ENCODE measurements around the gene C1orf210.

C1orf210 gene

GRCh38 chr1:43318831-43319230 is 33.5 kb upstream of the C1orf210 start:
- POLR2A ChIA-PET (ENCODE audit: low non-redundant PET): no interaction called here

GRCh38 chr1:43317817-43318471 is 32.6 kb upstream of the C1orf210 start:
- TF ChIP-seq, protein P1, sequence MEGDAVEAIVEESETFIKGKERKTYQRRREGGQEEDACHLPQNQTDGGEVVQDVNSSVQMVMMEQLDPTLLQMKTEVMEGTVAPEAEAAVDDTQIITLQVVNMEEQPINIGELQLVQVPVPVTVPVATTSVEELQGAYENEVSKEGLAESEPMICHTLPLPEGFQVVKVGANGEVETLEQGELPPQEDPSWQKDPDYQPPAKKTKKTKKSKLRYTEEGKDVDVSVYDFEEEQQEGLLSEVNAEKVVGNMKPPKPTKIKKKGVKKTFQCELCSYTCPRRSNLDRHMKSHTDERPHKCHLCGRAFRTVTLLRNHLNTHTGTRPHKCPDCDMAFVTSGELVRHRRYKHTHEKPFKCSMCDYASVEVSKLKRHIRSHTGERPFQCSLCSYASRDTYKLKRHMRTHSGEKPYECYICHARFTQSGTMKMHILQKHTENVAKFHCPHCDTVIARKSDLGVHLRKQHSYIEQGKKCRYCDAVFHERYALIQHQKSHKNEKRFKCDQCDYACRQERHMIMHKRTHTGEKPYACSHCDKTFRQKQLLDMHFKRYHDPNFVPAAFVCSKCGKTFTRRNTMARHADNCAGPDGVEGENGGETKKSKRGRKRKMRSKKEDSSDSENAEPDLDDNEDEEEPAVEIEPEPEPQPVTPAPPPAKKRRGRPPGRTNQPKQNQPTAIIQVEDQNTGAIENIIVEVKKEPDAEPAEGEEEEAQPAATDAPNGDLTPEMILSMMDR (conservative IDR thresholded peaks at IDR 0.05; ENCODE audit: low read depth): no peak
- no peak overlapping the region for H3K27ac ChIP-seq
- no peak for DNase-seq (ENCODE audit: low spot score)
- CTCF ChIA-PET: interaction anchor here (0.6 kb wide), 1 partner anchor 11 kb away, joined by 3 read pairs; no protein-coding TSS in a partner anchor
- POLR2A ChIA-PET (ENCODE audit: low non-redundant PET): no interaction called here

More at GRCh38 chr1:43318831-43319230, 33.5 kb upstream of the C1orf210 start:
- H3K27ac ChIP-seq: no peak overlapping the region
- CTCF ChIA-PET: no interaction called here
- TF ChIP-seq, protein P1 (conservative IDR thresholded peaks at IDR 0.05; ENCODE audit: low read depth): no peak
- DNase-seq (ENCODE audit: low spot score): no peak

DNA sequence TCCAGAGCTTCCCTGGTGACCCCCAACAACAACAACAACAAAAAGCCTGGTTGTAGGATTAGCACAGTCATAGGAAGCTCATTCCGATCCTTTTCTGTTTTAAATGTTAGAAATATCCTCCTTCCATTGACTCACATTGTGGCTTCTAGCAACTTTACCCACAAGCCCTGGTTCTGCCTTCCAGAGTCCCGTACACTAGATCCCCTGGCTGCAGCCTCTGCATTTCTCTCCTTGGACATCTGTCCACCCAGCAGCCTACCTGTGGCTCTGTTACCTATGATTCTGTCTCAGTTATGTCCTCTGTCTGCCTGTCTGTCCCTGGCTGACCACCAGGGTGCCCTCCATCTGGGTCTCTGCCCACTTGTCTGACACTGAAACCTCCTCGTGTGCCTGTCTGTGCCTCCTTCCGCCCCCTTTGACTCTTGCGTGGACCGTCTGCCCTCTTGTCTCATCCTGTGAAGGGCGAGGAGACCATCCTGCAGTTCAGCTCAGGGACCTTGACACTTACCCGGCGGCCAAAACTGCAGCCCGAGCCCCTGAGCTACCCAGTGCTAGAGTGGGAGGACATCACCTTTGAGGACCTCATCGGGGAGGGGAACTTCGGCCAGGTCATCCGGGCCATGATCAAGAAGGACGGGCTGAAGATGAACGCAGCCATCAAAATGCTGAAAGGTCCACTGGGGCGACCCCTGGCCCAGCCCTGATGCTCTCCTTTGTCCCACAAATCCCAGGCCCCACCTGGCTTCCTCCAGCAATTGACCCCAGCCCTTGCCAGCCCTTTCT is 31.5 kb upstream of the C1orf210 start:
- ChIA-PET POLR2A (ENCODE audit: low non-redundant PET) (no interaction called here), CTCF (no interaction called here)
- no peak overlapping the region for H3K27ac ChIP-seq
- TF ChIP-seq, protein P1 (conservative IDR thresholded peaks at IDR 0.05; ENCODE audit: low read depth): no peak
- no peak for DNase-seq (ENCODE audit: low spot score)

- ChIA-PET CTCF (no interaction called here), POLR2A (ENCODE audit: low non-redundant PET) (interaction anchor here (0.6 kb wide), 1 partner anchor 37 kb away, joined by 5 read pairs; no protein-coding TSS in a partner anchor)
- TF ChIP-seq, protein P1 (conservative IDR thresholded peaks at IDR 0.05; ENCODE audit: low read depth): no peak
- no peak for DNase-seq (ENCODE audit: low spot score)
- H3K27ac ChIP-seq: no peak overlapping the region
Measured at GRCh38 chr1:43315963-43316737, 30.8 kb upstream of the C1orf210 start.

DNA sequence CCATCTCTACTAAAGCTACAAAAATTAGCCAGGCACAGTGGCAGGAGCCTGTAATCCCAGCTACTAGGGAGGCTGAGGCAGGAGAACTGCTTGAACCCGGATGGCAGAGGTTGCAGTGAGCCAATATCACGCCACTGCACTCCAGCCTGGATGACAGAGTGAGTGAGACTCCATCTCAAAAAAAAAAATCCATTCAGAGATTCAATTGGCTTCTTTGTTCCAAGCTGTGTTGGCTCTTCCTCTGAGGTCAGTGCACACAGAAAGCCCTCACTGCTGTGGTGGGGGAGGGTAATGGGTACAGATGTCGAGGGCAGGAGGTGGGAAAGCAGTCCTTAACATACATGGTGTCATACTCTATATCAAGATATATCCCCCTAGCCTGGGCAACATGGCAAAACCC is 30.1 kb upstream of the C1orf210 start:
- ChIA-PET POLR2A (ENCODE audit: low non-redundant PET) (no interaction called here), CTCF (no interaction called here)
- DNase-seq (ENCODE audit: low spot score): no peak
- TF ChIP-seq, protein P1 (conservative IDR thresholded peaks at IDR 0.05; ENCODE audit: low read depth): no peak
- H3K27ac ChIP-seq: no peak overlapping the region

DNA sequence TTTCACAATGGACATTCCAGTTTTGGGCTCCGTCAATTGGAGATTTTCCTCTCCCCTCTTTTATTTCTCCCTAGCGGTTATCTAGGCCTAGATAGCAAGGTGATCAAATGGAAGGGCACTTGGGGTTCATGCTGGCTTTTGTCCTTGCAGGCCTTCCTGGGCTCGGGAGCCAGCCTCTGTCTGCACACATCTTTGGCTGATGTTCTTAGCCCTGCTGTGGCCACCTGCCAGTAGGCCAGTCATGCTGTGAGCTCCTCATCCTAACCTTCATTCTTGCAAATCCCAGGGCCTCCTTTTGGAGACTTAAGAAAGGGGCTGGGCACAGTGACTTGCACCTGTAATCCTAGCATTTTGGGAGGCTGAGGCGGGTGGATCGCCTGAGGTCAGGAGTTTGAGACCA is 28.9 kb upstream of the C1orf210 start:
- no peak overlapping the region for H3K27ac ChIP-seq
- POLR2A ChIA-PET (ENCODE audit: low non-redundant PET): no interaction called here
- CTCF ChIA-PET: no interaction called here
- TF ChIP-seq, protein P1 (conservative IDR thresholded peaks at IDR 0.05; ENCODE audit: low read depth): no peak
- no peak for DNase-seq (ENCODE audit: low spot score)

All from RWPE1 (cell line).